HepG2 (cell line): ENCODE measurements around the gene RNF38. TPM values are rescaled to one million over a fixed set of nuclear protein-coding genes. Genes with fewer than 3 reads are reported as not detected.
A peak's percentile ranks its signal among the peaks of the same experiment; 100 is the strongest.

ENCODE experiments used
- AKAP8 ChIP-seq: sonication (generic); formaldehyde crosslinking; IDR thresholded peaks from 2 replicates; pipeline ENCODE4 v1.5.1; 2020; ENCODE audit warnings: mild to moderate bottlenecking, missing genetic modification reagents
- SP1 ChIP-seq, 2 experiments: fragments of 450-650 bp in 1 of 2; sonication (generic) in 1 of 2; formaldehyde crosslinking in 1 of 2; IDR thresholded peaks; 2 replicates each; pipeline versions ENCODE4 v1.4.0 to v1.6.1; 2016 to 2020; ENCODE audit warnings: missing genetic modification reagents in 1 of 2
- U2AF1 ChIP-seq: fragments of 200-400 bp; formaldehyde crosslinking; optimal IDR thresholded peaks from 2 replicates; pipeline ENCODE3; 2017; ENCODE audit warnings: mild to moderate bottlenecking, low read depth, low read length
- ZBED4 ChIP-seq: sonication (generic); formaldehyde crosslinking; IDR thresholded peaks from 2 replicates; pipeline ENCODE4 v1.4.0; 2020; ENCODE audit warnings: missing genetic modification reagents, borderline replicate concordance
- ZBTB43 ChIP-seq: sonication (generic); formaldehyde crosslinking; conservative IDR thresholded peaks from 2 replicates; pipeline ENCODE4 v1.4.0; 2020; ENCODE audit warnings: missing genetic modification reagents
- ZNF317 ChIP-seq: sonication (generic); formaldehyde crosslinking; IDR thresholded peaks from 2 replicates; pipeline ENCODE4 v1.5.0; 2020; ENCODE audit warnings: mild to moderate bottlenecking, missing genetic modification reagents
- ZNF333 ChIP-seq: sonication (generic); formaldehyde crosslinking; IDR thresholded peaks from 2 replicates; pipeline ENCODE4 v1.4.0; 2020; ENCODE audit warnings: mild to moderate bottlenecking, missing genetic modification reagents, borderline replicate concordance
- ZNF441 ChIP-seq: sonication (generic); formaldehyde crosslinking; IDR thresholded peaks from 2 replicates; pipeline ENCODE4 v1.7.0; 2021; ENCODE audit warnings: missing genetic modification reagents, borderline replicate concordance
- ZNF607 ChIP-seq: sonication (generic); formaldehyde crosslinking; IDR thresholded peaks from 2 replicates; pipeline ENCODE4 v1.5.1; 2020; ENCODE audit warnings: missing genetic modification reagents, mild to moderate bottlenecking, borderline replicate concordance
- ZNF788 ChIP-seq: sonication (generic); formaldehyde crosslinking; IDR thresholded peaks from 2 replicates; pipeline ENCODE4 v1.5.0; 2020; ENCODE audit warnings: mild to moderate bottlenecking, missing genetic modification reagents, borderline replicate concordance
- ZSCAN12 ChIP-seq: sonication (generic); formaldehyde crosslinking; IDR thresholded peaks from 2 replicates; pipeline ENCODE4 v1.9.0; 2021; ENCODE audit warnings: mild to moderate bottlenecking, missing genetic modification reagents
- polyA plus RNA-seq, 8 experiments: library from polyadenylated mRNA; depleted of rRNA in 3 of 8; stranded (reverse) in 7 of 8; unstranded in 1 of 8; fragments of >200 nt; fragmentation: Illumina TruSeq in 4 of 8; extraction: Trizol in 4 of 8; gene quantifications; 2 replicates each; pipeline versions ENCODE4 v1.2.1 to v1.2.3, GENCODE V29; 2011 to 2016; ENCODE audit warnings: low read depth in 4 of 8, missing spikeins in 1 of 8, mixed read lengths in 1 of 8; ENCODE audit not compliant: insufficient read depth in 1 of 8
- total RNA-seq, 5 experiments: library from RNA; depleted of rRNA; stranded (reverse); fragments of >200 nt; fragmentation: Illumina TruSeq; extraction: Trizol; gene quantifications; 2 replicates each; pipeline ENCODE4 v1.2.3, GENCODE V29; 2016; ENCODE audit warnings: low read depth in 1 of 5
- TF ChIP-seq, protein P1 (sequence below), 2 experiments: IDR thresholded peaks; 2 replicates each; pipeline ENCODE4 v1.6.1; 2011 to 2012; ENCODE audit warnings: low read length in 2 of 2, borderline replicate concordance in 1 of 2, low read depth in 1 of 2, mild to moderate bottlenecking in 1 of 2, moderate library complexity in 1 of 2
- TF ChIP-seq, protein P2 (sequence below): sonication (generic); formaldehyde crosslinking; IDR thresholded peaks from 2 replicates; pipeline ENCODE4 v1.5.0; 2020; ENCODE audit warnings: mild to moderate bottlenecking, missing genetic modification reagents
- TF ChIP-seq, protein P3 (sequence below): sonication (generic); formaldehyde crosslinking; IDR thresholded peaks from 2 replicates; pipeline ENCODE4 v1.5.0; 2020; ENCODE audit warnings: missing genetic modification reagents

RNF38 gene
- total and polyA plus RNA-seq, 2 of the 13 experiments (the other 11 are each of a cell fraction or from before 2014, with no cell fraction given) = 9.1 to 32.1 TPM

DNA sequence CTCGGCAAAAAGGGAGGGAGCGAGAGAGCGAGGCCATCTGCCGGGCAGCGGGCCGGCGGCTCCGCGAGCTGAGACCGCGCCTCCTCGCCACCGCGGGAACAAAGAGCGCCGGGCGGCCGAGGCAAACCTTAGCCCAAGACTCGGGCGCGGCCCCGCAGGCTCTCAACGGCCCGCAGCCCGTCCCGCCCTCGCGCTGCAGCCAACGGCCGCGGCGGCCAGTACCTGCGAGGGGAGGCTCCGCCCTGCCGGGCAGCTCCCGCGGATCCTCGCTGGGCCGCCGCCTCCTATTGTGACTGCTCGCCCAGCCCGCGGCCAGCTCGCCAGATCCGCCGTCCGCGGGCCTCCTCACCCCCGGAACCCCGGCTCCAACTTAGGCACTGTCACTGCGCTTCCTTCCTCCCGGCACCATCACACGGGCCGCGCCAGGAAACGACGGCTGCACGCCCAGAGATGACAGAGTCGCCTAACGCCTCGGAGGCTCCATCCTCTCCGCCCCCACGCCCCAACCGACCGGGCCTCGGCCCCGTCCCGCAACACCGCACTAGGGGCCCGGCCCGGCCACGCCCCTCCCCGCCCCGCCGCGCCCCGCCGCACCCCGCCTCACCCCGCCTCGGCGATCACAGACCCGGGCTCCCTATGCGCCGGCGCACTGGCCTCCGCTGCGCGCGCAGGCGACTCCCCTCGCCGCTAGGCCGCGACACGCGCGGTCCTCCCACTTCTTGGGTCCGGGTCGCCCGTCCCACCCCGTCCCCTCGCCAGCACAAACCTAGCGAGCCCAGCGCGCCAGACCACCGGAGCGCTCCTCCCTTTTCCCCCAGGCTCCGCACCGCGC lies 479 bp upstream of the RNF38 start (continued):
- TF ChIP-seq, protein P1, sequence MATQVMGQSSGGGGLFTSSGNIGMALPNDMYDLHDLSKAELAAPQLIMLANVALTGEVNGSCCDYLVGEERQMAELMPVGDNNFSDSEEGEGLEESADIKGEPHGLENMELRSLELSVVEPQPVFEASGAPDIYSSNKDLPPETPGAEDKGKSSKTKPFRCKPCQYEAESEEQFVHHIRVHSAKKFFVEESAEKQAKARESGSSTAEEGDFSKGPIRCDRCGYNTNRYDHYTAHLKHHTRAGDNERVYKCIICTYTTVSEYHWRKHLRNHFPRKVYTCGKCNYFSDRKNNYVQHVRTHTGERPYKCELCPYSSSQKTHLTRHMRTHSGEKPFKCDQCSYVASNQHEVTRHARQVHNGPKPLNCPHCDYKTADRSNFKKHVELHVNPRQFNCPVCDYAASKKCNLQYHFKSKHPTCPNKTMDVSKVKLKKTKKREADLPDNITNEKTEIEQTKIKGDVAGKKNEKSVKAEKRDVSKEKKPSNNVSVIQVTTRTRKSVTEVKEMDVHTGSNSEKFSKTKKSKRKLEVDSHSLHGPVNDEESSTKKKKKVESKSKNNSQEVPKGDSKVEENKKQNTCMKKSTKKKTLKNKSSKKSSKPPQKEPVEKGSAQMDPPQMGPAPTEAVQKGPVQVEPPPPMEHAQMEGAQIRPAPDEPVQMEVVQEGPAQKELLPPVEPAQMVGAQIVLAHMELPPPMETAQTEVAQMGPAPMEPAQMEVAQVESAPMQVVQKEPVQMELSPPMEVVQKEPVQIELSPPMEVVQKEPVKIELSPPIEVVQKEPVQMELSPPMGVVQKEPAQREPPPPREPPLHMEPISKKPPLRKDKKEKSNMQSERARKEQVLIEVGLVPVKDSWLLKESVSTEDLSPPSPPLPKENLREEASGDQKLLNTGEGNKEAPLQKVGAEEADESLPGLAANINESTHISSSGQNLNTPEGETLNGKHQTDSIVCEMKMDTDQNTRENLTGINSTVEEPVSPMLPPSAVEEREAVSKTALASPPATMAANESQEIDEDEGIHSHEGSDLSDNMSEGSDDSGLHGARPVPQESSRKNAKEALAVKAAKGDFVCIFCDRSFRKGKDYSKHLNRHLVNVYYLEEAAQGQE (IDR thresholded peaks at IDR 0.05; ENCODE audit: borderline replicate concordance in 1 of 2, low read depth in 1 of 2, low read length in 2 of 2) = peak in 1 of 2 experiments; percentile 20; a peak in 1 of 4 replicates
- TF ChIP-seq ZBED4 (CRISPR knock-in tag) (peak; percentile 78; the same call in 1 of the 2 replicates), ZNF788 (CRISPR knock-in tag) (peak; percentile 53; the same call in 1 of the 2 replicates), ZBTB43 (CRISPR knock-in tag) (peak; percentile 88), ZSCAN12 (CRISPR knock-in tag) (0 out of 2 replicates have a peak, but pooled peaks have one; percentile 71), SP1 (IDR thresholded peaks at IDR 0.05) (no peak), SP1 (CRISPR knock-in tag; IDR thresholded peaks at IDR 0.05) (peak; percentile 70), AKAP8 (CRISPR knock-in tag) (no peak), ZNF607 (peak; percentile 42; the same call in 1 of the 2 replicates), ZNF317 (CRISPR knock-in tag) (no peak), ZNF441 (CRISPR knock-in tag) (peak; percentile 22; the same call in 1 of the 2 replicates), ZNF333 (CRISPR knock-in tag) (peak; percentile 76; the same call in 1 of the 2 replicates), U2AF1 (peak; percentile 70)
- TF ChIP-seq, protein P2, sequence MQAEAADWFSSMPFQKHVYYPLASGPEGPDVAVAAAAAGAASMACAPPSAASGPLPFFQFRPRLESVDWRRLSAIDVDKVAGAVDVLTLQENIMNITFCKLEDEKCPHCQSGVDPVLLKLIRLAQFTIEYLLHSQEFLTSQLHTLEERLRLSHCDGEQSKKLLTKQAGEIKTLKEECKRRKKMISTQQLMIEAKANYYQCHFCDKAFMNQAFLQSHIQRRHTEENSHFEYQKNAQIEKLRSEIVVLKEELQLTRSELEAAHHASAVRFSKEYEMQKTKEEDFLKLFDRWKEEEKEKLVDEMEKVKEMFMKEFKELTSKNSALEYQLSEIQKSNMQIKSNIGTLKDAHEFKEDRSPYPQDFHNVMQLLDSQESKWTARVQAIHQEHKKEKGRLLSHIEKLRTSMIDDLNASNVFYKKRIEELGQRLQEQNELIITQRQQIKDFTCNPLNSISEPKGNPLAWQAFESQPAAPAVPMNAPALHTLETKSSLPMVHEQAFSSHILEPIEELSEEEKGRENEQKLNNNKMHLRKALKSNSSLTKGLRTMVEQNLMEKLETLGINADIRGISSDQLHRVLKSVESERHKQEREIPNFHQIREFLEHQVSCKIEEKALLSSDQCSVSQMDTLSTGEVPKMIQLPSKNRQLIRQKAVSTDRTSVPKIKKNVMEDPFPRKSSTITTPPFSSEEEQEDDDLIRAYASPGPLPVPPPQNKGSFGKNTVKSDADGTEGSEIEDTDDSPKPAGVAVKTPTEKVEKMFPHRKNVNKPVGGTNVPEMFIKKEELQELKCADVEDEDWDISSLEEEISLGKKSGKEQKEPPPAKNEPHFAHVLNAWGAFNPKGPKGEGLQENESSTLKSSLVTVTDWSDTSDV = no peak
- TF ChIP-seq, protein P3, sequence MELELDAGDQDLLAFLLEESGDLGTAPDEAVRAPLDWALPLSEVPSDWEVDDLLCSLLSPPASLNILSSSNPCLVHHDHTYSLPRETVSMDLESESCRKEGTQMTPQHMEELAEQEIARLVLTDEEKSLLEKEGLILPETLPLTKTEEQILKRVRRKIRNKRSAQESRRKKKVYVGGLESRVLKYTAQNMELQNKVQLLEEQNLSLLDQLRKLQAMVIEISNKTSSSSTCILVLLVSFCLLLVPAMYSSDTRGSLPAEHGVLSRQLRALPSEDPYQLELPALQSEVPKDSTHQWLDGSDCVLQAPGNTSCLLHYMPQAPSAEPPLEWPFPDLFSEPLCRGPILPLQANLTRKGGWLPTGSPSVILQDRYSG (CRISPR knock-in tag) = 0 out of 2 replicates have a peak, but pooled peaks have one; percentile 51
